NCI-H1417 treated with DMSO at 0.1 percent for 48 hours (cell line): ENCODE data around the gene TMEM74B.

ENCODE experiments used
- DNase-seq: peaks from one replicate; lab custom pipeline; 2025; lab: John Stamatoyannopoulos, UW

TMEM74B gene

DNA sequence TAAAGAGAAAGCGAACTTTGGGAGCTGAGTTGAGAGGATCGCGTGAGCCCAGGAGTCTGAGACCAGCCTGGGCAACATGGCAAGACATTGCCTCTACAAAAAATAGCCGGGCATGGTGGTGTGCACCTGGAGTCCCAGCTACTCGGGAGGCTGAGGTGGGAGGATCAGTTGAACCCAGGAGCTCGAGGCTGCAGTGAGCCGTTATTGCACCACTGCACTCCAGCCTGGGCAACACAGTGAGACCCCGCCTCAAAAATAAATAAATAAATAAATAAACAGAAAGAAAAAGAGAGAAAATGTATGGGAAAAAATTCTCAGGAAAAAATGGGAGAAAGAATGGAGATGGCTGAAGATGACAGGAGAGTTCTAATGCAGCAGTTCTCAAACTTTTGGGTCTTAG, 21.0 kb upstream of the TMEM74B start:
- DNase-seq, result no peak

DNA sequence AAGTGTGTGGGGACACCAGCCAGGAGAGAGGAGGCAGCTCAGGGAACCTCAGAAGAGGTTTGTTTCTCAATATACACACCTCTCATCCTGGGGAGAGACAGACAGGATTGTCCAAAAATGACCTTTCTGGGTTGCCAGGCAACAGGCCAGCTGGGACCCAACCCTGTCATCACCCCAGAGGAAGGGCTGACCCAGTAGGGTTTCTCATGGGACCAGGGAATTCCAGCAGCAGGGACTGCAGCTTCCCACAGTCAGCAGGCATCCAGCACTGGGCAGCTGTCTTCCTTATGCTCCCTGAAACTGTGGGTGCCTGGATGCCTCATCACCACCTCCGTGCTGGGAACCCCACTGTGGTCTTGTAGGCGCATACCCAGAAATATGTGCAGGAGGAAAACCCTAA, 19.8 kb upstream of the TMEM74B start:
- no peak for DNase-seq

DNA sequence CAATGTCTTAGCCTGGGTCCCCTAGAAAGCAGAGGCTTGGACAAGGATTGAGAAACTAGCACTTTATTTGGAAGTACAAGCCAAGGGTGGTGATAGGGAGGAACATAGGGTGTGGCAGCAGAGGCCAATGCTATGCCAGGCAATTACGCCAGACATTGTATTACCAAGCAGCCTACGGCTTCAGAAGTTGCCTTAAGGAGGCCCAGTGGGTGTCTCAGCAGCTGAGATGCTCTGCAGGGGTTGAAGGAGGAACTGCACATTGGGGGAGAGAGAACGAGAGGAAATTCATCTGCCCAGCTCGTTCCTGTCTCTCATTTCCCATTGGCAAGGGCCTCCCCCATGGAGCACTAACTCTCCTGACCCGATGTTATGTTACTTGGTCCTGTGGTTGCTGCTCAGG, 19.3 kb upstream of the TMEM74B start:
- no peak for DNase-seq

DNA sequence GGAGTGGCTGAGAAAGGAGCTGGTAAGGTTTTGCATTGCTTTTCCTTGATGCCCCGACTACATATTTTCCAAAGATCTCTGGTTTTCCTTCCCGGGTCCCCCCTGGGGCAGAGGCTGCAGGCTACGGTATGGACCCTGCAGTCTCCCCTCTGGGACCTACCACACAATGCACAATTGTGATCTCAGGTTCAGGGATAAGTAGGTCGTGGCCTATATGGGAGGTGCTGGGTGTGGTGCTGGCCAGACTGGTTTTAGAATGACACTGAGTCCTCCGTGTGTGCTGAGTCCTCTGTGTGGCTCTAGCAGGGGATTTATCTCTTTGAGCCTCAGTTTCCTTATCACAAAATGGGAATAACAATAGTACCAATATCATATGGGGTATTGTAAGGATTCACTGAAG, 18.8 kb upstream of the TMEM74B start:
- DNase-seq, result no peak

DNA sequence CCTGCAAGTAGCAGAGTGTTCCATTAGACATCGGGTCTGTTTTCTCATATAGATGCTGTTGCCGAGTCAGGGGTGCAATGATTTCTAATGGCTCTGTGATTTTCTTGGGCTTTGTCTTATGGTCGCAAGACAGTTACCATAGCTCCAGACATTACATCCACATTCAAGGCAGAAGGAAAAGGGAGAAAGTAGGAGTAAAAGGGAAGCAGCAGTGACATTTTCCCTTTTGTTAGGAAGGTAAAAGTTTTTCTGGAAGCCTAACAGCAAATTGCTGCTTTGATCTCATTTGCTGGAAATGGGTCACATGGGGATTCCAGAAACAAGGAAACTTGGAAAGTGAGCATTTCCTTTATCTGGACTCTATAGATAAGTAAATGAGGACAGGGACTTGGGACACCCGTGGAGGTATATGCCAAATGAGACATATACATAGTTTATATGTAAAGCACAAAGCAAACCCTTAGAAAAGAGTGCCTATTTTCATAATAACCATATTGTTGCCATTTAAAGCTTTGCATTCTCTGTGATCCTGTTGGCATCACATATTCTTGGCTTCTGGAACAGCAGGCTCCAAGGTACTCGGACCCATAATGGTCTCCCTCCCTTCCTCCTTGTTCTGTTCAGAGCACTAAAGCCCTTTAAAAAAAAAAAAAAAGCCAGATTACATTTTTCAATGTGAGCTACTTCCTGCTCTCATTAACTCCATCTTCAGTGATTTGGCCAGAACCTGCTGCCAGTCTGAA, 18.2 kb upstream of the TMEM74B start, which contains the start of gene C20orf202:
Gene C20orf202 (plus strand): TSS at position 693 of the 743 bp plus-strand sequence. CDS start 132 bp downstream, outside the sequence.
- no peak for DNase-seq

DNA sequence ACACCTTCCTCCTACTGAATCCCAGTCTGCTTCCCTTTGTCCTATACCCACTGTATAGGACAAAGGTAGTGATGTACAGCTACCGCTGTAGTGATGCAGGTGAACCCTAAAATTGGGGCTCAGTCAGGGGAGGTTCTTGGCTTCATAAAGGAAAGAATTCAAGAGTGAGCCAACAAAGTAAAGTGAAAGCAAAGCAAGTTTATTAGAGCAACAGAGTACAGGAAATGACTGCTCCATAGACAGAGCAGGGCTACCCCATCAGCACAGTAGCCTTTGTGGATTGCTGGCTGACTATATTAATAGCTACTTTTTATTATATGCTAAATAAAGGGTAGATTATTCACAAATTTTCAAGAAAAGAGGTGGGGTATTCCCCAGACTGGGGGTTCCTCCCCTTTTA, 15.2 kb upstream of the TMEM74B start:
- DNase-seq, result no peak

DNA sequence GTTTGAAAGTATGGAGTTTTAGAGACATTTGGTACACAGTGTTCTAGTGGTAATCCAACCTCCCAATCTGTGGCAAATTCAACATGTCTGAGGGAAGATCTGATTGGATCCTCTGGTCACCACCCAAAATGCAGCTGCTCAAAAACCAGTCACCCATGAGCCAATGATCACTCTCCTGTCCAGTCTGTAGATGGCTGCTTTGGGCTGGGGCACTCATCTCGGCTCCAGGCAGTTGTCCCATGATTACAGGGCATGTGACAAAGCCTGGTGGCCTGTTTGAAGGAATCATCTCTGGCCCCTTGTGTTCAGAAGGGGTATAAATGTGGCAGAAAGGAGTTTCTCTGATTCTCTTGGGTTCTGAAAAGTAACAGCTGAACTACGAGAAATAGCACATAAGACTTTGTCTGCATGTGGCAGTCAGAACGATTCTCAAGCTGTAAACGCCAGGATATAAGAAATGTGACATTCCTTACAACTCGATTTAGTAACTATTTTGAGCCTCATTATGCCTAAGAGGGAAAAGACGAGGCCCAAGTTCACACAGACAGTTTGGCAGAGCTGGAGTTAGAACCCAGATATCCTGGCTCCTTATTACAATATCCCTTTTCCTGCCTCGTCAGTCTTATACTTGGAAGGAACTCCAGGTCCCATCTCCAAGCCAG, 14.6 kb upstream of the TMEM74B start:
- no peak for DNase-seq

DNA sequence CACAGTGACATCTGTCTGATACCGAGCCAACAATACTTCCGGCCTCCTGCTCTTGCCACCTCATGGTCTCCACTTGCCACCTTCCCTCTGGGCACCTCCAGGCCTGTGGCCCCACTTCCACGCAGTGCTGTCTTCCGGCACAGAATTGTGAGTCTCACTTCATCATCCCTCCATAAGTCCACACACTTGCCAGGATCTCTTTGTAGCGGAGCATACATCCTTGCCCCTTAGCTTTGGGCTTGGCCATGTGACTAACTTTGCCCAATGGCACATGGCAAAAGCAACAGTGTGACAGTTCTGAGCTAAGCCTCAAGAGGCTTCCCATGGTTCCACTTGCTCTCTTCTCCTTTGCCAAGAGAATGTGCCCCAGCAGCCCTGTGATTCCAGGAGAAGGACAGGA, 14.0 kb upstream of the TMEM74B start:
- DNase-seq, result no peak

DNA sequence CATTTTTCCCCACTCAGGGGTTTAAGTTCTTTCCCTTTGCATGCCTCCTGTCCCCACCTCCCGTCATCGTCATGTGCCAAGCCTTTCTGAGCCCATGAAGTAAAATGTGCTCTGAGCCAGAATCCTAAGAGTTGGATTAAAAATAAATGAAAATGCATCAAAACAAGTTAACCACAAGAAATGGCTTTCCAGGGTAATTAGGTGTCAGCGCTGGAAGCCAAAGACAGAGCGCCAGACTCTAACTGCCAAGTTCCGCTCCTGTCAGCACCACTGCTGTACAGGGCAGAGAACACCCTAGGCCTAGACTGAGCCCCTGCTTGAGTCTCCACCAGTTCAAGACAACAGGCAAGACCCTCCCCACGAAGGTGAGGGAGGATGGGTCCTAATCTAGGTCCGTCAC, 13.0 kb upstream of the TMEM74B start:
- no peak for DNase-seq

DNA sequence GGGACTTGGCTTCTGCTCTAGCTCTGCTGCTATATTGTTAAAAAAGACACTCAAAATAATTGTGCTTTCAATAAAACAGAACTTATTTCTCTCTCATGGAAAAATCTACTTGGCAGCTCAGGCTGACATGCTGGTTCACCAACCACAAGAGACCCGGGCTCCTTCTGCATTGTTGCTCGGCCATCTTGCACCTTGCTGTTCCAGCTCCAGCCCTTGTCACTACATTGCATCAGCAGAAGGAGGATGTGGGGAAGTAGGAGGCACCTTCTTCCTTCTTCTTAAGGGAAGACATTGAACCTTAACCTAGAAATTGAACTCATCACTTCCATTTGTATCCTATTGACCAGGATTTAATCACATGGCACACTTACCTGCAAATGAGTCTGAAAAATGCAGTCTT, 11.9 kb upstream of the TMEM74B start:
- no peak for DNase-seq

DNA sequence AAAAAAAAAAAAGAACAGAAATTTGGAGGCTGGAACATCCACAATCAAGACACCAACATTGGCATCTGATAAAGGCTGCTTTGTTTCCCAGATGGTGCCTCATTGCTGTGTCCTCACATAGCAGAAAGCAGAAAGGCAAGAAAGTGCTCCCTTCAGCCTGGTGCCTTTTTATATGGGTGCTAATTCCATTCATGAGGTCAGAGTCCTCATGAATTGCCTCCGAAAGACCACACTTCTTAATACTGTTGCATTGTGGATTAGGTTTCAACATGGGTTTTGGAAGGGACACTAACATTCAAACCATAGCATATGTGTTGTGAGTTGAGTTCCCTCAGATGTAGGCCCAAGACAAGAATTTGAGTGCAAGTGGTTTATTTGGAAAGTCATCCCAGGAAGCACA, 10.4 kb upstream of the TMEM74B start:
- no peak for DNase-seq

DNA sequence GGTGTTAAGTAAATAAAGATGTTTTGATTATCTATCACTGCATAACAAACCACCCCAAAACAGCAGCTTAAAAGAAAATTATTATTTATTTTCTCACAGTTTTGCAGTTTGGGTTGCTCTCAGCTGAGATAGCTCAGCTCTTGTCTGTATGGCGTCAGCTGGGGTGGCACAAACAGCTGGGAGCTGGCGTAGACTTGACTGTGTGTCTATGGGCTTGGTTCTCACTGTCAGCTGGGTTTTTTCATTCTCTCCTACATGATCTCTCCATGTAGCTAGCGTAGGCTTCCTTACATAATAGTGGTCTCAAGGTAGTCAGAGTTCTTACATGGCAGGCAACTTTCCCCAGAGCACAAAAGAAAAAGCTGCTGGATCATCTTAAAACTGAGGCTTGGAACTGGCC, 6.5 kb upstream of the TMEM74B start:
- no peak for DNase-seq

DNA sequence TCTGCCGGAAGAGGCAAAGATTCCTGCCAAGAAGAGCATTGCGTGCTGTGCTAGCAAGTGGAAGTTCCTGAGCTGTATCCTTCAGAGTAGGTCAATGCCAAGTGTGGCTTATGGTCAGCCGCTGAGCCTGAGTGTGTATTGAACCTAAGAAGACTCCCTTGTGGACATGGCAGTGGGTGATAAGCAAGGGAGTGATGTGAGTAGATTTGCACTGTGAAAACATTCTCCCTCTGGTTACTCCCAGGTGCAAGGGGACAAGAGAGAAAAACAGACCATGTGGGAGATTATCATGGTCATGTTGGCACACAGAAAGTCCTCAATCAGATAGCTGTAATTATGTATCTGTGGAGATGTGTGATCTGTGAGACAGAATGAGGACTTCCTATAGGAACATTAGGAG, 6.1 kb upstream of the TMEM74B start:
- no peak for DNase-seq

DNA sequence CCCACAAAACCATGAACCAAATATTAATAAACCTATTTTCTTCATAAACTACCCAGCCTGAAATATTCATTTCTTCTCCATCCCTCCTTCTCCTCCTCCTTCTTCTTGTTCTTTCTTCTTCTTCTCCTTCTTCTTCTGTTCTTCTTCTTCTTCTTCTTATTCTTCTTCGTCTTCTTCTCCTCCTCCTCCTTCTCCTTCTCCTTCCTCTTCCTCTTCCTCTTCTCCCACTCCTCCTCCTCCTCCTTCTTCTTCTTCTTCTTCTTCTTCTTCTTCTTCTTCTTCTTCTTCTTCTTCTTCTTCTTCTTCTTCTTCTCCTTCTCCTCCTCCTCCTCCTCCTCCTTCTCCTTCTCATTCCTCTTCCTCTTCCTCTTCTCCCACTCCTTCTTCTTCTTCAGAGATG, 5.0 kb upstream of the TMEM74B start:
- no peak for DNase-seq

DNA sequence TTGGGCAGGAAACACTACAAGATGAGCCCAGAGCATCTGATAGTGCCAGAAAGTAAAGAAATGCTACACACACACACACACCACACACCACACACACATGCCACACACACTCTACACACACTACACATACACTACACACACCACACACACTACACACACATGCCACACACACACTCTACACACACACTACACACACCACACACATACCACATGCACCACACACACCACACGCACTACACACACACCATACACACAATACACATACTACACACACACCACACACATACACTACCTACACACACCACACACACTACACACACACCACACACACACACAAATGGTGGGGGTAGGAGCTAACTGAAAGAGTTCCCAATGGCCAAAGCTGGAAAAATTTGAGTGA, 3.6 kb upstream of the TMEM74B start:
- DNase-seq, result no peak

DNA sequence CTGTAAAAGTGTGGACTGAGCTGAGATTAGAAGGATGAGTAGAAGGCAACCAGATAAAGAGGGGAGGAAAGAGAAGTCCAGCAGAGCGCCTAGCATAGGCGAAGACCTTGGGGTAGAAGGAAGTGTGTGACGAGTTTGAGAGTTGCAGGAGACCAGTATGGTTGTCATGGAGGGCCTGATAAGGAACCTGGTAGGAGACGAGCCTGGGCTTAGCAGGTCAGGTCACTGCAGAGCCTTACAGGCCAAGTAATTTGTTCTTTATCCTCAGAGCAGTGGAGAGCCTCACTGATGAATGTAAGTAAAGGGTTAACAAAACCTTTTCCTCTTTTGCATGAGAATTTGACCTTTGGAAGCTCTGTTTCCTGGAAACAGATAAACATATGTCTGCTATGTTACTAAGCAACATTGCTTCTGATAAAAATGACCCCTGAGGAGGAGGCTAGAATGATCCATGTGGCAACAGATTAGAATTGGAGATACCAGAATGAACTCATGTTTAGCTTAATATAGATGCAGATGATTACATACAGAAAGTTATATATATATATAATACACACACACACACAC, 2.9 kb upstream of the TMEM74B start:
- no peak for DNase-seq

DNA sequence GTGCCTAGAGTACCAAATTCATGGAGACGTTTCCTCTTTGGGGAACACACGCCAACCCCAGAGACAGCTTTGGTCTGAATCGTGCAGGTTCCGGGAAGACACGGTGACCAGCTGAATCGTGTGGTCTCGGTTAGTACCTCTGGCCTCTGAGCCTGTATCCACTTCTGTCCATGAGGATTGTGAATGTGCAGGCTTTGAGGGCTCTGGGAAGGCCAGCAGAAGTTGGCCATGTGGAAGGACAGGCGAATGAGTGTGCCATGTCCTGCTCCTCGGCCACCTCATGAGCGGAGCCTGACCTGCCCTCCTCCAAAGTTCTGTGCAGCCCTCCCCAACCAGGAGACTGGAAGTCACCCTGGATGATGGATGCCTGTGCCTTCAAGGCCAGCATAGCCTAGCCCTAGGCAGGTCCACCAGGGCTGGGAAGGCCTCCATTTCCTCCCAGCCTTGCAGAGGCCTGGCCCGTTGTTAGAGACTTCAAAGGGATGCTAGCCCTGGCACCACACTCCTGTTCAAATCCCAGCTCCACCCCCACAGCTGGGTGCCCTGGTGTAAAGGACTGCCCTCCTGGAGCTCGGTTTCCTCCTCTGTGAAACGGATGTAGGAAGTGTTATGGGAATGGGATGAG, 1.7 kb upstream of the TMEM74B start:
- DNase-seq, result no peak

DNA sequence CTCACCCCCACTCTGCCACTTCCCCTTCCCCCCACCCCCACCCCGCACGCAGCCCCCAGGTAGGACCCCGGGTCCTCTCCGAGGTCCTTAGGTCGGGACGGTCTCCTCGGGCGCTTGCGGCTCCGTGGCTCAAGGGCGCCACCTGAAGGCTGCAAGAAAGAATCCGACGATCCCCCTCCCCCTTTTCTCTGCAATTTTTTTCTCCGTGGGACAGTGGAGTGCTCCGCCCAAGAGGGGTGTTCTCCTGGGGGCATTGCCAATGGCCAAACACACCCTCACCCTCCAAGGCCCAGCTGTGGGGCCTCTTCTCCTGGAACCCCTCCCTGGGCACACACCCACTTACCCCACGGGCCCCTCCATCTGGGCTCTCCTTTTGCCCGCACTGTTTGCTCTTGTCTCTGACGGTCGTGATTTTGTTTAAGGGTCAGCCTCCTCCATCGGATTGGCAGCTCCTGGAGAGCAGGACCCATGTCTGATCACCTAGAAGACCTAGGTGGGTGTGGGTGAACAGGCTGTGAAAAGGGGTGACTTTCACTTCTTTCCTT, 1.1 kb upstream of the TMEM74B start:
- no peak for DNase-seq

DNA sequence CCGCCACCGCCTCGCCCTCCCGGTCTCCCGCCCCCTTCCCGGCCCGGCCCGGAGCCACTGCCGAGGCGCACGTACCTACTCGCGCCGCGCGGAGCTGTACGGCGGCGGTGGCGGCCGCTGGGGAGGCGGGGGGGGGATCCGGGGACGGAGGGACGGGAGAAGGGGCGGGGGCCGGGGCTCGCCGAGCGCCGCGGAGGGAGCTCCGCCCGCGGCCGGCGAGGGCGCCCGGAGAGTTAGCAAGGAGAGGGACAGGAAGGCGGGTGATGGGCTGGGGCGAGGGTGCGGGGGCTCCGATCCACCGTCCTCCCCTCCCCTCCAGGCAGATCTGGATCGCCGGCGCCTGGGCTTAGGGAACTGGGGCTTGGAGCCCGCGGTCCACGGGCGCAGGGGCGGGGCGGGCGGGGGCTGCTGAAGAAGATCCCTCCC, 548 bp upstream of the TMEM74B start:
- no peak for DNase-seq

DNA sequence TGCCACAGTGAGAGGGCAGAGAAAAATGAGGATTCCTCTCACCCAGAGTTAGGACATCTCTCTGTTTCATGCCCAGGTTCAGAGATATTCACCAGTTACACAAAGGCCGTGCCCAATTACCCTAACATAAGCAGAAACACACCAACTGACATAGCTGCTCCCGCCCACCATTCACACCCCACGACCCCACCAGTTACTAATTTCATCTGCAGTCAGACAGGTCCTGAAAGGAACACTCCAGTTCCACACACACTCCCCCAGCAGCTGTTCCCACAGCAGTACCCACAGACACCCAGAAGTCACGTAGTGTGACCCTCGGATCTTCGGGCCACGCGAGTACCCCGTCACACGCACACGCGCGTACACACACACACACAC, 532 bp downstream of the TMEM74B start:
- DNase-seq, result no peak

DNA sequence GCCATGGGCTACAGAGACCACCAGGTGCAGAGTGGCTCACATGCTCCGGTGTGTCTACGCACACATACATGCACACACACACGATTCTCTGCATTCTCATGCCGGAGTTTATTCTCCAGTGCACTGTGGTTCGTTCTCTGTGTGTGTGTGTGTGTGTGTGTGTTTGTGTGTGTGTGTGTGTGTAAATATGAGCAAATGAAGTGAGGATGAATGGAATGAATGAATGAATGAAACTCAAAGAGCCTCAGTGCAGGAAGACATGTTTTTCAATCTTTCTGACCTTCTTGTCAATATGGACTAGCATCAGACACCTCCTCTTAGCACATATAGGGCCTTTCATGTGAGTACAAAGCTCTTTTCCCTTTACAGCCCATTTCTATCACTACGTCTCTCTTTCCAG, 1.6 kb downstream of the TMEM74B start:
- no peak for DNase-seq

DNA sequence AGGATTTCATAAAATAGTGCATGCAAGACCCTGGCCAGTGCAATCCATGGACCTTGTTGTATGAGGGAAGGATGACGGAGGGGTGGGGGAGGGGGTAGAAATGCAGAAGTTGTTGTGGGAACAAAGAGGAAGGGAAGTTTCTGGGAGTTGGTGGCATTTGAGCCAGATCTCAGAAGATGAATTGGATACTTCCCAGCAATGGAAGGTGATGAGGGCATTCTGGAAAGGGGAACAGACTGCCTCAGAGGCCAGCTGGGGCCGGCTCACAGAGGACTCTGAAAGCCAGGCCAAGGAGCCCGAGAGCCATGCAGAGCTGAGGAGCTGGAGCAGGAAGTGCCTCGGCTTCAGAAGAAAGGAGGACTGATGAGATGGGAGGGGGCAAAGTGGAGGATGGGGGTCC, 2.7 kb downstream of the TMEM74B start:
- no peak for DNase-seq

DNA sequence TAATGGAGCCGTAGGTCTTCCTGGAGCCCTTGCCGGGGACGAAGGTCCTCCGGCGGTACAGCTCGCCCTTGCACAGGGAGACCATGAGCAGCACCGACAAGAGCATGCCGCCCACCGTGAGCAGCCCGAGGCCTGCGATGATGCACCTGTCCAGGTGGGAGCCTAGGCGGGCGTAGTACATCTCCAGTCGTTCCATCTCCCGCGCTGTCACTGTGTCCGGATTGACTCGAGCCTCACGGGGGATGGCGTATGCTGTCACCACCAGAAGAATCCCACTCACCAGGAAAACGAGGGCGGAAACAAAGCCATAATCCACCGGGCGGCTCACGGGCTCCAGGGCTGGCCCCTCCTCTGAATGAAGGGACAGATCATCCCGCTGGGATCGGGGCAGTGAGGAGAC, 3.8 kb downstream of the TMEM74B start:
- DNase-seq, result no peak
